Eye (tissue), 1 donor: Measurements from ENCODE around the gene RCBTB1.
"Not testable (repeated sequence)": the region's sequence is repeated elsewhere in the genome, so short reads cannot be mapped to it uniquely, and the experiment has no call there.

ENCODE experiments used
- DNase-seq: peaks from one replicate; pipeline ENCODE4 v3.0.0-alpha.2; 2015

Gene RCBTB1

DNA sequence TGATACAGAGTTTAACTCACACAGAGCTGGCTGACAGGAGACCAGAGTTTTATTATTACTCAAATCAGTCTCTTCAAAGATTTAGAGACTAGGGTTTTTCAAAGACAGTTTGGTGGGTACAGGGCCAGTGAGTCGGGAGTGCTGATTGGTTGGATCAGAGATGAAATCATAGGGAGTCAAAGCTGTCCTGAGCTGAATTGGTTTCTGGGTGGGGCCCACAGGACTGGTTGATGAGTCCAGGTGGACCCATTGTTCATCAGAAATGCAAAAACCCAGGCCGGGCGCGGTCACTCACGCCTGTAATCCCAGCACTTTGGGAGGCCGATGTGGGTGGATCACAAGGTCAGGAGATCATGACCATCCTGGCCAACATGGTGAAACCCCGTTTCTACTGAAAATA, 17.3 kb upstream of the RCBTB1 start:
- not testable (repeated sequence) for DNase-seq

DNA sequence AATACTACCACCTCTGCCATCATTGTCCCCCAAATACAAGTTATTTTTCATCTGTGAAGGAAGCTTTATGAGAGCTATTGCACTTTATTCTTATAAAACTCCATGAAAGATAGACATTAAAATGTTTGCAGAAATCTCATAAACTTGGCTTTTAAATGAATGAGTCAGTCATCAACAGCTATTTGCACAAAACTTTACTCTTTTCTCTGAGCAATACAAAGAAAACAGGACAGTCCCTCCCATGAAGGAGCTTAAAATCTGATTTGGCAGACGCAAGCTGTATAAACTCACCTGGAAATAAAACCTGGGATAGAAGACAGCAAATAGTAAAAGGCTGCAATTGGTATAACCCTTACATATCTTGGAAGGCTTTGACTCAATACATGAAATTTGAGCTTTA, 16.6 kb upstream of the RCBTB1 start:
- no peak for DNase-seq

- no peak for DNase-seq
These were observed 11.8 kb upstream of the RCBTB1 start for GRCh38 chr13:49597043-49597641.

DNA sequence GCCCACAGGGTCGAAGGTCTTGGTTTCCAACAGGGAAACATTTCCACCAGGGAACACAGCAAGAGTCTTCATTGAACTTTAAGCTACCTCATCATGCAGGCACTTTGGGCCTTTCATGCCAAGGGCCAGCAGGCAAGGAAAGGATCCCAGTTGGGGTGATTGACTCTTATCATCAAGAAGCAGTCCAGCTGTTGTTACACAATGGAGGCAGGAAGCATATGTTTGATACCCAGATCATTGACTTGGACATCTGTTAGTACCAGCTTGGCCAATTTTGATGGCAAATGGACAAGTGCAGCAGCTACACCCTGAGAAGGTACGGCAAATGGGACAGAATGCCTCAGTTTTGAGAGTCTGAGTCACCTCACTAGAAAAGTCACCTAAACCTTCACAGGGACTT, 10.9 kb upstream of the RCBTB1 start:
- DNase-seq, result peak; percentile 31

- DNase-seq, result no peak
These were observed 9.2 kb upstream of the RCBTB1 start for GRCh38 chr13:49594576-49594975.

DNA sequence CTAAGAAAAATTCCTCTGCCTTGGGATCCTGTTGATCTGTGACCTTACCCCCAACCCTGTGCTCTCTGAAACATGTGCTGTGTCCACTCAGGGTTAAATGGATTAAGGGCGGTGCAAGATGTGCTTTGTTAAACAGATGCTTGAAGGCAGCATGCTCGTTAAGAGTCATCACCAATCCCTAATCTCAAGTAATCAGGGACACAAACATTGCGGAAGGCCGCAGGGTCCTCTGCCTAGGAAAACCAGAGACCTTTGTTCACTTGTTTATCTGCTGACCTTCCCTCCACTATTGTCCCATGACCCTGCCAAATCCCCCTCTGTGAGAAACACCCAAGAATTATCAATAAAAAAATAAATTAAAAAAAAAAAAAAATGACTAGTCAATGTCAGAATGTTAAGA, 8.5 kb upstream of the RCBTB1 start:
- not testable (repeated sequence) for DNase-seq

DNA sequence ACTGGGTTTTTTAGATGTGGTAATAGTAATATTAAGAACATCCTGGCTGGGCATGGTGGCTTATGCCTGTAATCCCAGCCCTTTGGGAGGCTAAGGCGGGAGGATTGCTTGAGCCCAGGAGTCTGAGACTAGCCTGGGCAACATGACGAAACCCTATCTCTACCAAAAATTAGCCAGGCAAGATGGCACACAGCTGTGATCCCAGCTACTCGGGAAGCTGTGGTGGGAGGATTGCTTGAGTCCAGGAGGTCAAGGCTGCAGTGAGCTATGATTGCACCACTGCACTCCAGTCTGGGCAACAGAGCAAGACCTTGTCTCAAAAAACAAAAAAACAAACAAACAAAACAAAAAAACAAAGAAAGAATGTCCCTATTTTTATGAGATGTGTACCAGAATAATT, 5.4 kb upstream of the RCBTB1 start:
- not testable (repeated sequence) for DNase-seq

- DNase-seq, result peak; percentile 2
These were observed 2.0 kb upstream of the RCBTB1 start for GRCh38 chr13:49587311-49587847.

DNA sequence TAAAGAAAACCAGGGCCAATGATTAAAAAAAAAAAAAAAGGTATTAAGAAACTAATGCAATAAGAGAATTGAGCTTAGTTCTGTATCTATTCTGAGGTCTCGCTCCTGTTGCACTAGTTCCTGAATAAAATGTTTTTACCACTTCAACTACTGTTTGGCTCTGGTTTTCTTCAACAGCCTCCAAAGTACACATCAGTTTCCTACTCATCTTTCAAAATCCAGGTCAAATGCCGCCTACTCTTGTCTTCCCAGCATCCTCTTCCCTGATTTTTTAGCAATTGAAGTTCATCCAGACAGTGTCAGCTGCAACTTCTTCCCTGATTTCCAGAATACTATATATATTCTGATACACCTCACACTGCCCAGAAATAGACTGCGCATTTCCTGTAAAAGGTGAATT, 1.4 kb upstream of the RCBTB1 start:
- DNase-seq, result peak; percentile 2

DNA sequence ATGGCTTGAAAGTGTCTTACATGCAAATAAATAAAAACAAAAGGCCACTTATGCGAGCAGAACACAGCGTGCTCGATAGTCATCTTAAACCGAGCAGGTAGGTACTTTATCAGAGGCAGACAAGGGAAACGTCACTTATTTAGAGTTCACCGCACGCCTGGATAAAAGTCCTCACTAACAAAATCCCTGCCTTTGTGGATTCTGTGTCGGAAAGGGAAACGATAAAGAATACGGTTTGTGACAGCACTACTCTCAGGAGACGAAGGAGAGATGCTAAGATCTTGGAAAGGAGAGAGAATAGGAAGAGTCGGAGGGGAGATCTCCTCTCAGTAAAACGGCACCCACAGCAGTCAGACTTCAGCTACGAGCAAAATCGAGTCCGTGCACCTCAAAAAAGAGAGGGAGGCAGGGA, 581 bp downstream of the RCBTB1 start:
- peak; percentile 75 for DNase-seq

GRCh38 chr13:49580980-49581680, 4.2 kb downstream of the RCBTB1 start:
- no peak for DNase-seq

DNA sequence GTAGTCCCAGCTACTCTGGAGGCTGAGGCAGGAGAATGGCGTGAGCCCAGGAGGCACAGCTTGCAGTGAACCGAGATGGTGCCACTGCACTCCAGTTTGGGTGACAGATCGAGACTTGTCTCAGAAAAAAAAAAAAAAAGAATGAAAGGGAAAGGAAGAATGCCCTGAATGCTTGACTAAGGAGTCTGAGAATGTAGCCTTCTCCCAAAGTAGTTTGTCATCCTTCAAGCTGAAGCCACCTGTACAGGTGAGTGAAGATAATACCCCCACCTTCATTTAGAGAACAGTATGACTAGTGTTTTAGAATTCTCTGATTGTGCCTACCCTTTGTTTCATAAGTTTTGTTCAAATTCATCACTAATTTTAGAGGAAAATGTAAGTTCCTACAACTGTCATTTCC, 5.9 kb downstream of the RCBTB1 start:
- DNase-seq, result no peak

GRCh38 chr13:49571299-49572240, 13.8 kb downstream of the RCBTB1 start:
- DNase-seq, result no peak

- no peak for DNase-seq
These were observed 15.2 kb downstream of the RCBTB1 start for GRCh38 chr13:49569993-49570689.

DNA sequence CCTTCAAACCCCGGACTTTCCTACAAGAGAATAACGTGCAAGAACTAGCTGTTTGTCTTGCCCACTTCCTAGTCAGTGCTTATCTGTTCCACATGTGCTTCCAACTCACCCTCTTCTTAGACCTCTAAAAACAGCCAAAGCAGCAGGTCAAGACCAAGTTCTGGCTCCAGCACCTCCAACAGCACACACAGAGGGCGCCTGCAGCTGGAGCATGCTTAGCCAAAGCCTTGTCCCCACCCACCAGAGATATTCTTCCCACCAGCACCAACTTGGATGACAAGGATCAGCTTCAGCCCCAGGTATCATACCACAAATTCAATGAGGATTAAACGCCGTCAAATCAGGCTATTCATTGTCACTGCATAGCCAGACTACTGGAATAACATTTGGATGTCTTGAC, 17.9 kb downstream of the RCBTB1 start:
- no peak for DNase-seq

- DNase-seq, result no peak
These were observed 18.9 kb downstream of the RCBTB1 start for GRCh38 chr13:49566461-49566860.

- DNase-seq, result not testable (repeated sequence)
These were observed 19.9 kb downstream of the RCBTB1 start for GRCh38 chr13:49565461-49565860.

DNA sequence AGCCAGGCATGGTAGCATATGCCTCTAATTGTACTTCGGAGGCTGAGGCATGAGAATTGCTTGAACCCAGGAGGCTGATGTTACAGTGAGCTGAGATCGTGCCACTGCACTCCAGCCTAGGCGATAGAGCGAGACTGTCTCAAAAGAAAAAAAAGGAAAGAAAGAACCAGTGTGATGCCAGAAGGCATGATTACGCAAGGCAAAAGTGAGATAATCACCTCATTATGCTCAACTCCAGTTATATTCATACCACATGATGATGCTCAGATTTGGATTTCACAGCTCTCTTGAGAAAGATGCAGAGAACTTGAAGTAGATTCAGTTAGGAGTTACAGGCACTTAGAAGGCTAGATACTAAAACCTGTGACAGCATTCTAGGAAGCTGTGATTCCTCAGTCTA, 21.8 kb downstream of the RCBTB1 start:
- DNase-seq, result no peak

DNA sequence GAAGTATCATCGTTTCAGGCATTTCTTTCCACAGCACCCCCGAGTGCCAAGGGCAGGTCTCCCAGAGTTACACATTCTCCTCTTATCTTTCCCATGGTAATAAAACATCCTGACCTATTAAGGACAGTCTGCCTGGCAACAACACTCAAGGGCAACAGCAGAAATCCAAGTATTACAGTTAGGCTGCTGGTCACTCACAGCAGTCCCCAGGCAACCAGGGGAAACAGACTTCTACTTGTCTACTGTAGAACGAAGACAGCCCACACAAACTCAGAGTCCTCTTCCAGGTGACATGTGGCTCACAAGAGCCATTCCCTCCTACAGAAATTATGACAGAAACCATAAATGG, 24.3 kb downstream of the RCBTB1 start:
- no peak for DNase-seq

- DNase-seq, result no peak
These were observed 24.9 kb downstream of the RCBTB1 start for GRCh38 chr13:49560270-49561061.

- no peak for DNase-seq
These were observed 26.4 kb downstream of the RCBTB1 start for GRCh38 chr13:49559006-49559405.

DNA sequence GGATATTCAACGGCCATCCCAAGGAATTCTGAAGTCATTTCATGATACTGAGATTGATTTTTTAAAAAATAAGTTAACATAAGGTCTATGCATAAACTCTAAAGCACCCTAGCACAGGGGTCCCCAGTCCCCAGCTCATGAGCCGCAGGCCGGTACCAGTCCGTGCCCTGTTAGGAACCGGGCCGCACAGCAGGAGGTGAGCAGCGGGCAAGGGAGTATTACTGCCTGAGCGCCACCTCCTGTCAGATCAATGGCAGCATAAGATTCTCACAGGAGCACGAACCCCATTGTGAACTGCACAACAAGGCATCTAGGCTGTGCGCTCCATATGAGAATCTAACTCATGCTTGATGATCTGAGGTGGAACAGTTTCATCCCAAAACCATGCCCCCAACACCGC, 31.0 kb downstream of the RCBTB1 start:
- no peak for DNase-seq
